GM21619 (cell line): ENCODE measurements around the gene C5.

Source experiments
- ATAC-seq: cut with Tn5 transposase; IDR thresholded peaks from one replicate; pipeline ENCODE4 v1.9.1; 2021; ENCODE audit not compliant: unreplicated experiment

Gene C5

GRCh38 chr9:120944948-120945347 is 105.1 kb downstream of the C5 start:
- no peak for ATAC-seq

GRCh38 chr9:120944434-120944843 is 105.6 kb downstream of the C5 start:
- ATAC-seq = peak; percentile 100

- no peak for ATAC-seq
Observed at GRCh38 chr9:120942186-120943001, 107.7 kb downstream of the C5 start.

- ATAC-seq = no peak
Observed at GRCh38 chr9:120941046-120941770, 108.9 kb downstream of the C5 start.

- no peak for ATAC-seq
Observed at GRCh38 chr9:120940573-120940972, 109.5 kb downstream of the C5 start.

- ATAC-seq = no peak
Observed at GRCh38 chr9:120938851-120939250, 111.2 kb downstream of the C5 start.

- ATAC-seq = no peak
Observed at GRCh38 chr9:120937596-120937995, 112.5 kb downstream of the C5 start.

- ATAC-seq = no peak
Observed at GRCh38 chr9:120937127-120937526, 112.9 kb downstream of the C5 start.

- ATAC-seq = no peak
Observed at GRCh38 chr9:120936764-120937122, 113.3 kb downstream of the C5 start.

- ATAC-seq = peak; percentile 39
Observed at GRCh38 chr9:120936011-120936763, 113.9 kb downstream of the C5 start.

- no peak for ATAC-seq
Observed at GRCh38 chr9:120935383-120935857, 114.7 kb downstream of the C5 start.

- ATAC-seq = no peak
Observed at GRCh38 chr9:120934281-120934680, 115.8 kb downstream of the C5 start.

- ATAC-seq = no peak
Observed at GRCh38 chr9:120933310-120934055, 116.6 kb downstream of the C5 start.

- no peak for ATAC-seq
Observed at GRCh38 chr9:120932086-120932823, 117.8 kb downstream of the C5 start.

- peak; percentile 39 for ATAC-seq
Observed at GRCh38 chr9:120931231-120932085, 118.6 kb downstream of the C5 start.

- no peak for ATAC-seq
Observed at GRCh38 chr9:120929229-120929791, 120.8 kb downstream of the C5 start.

- ATAC-seq = peak; percentile 22
Observed at GRCh38 chr9:120928483-120929228, 121.4 kb downstream of the C5 start.

GRCh38 chr9:120928015-120928482 is 122.0 kb downstream of the C5 start:
- ATAC-seq = peak; percentile 3
